ENCODE measurements around the gene KRTAP10-10.
"Not testable (repeated sequence)": the region's sequence is repeated elsewhere in the genome, so short reads cannot be mapped to it uniquely, and the experiment has no call there.

The KRTAP10-10 gene

DNA sequence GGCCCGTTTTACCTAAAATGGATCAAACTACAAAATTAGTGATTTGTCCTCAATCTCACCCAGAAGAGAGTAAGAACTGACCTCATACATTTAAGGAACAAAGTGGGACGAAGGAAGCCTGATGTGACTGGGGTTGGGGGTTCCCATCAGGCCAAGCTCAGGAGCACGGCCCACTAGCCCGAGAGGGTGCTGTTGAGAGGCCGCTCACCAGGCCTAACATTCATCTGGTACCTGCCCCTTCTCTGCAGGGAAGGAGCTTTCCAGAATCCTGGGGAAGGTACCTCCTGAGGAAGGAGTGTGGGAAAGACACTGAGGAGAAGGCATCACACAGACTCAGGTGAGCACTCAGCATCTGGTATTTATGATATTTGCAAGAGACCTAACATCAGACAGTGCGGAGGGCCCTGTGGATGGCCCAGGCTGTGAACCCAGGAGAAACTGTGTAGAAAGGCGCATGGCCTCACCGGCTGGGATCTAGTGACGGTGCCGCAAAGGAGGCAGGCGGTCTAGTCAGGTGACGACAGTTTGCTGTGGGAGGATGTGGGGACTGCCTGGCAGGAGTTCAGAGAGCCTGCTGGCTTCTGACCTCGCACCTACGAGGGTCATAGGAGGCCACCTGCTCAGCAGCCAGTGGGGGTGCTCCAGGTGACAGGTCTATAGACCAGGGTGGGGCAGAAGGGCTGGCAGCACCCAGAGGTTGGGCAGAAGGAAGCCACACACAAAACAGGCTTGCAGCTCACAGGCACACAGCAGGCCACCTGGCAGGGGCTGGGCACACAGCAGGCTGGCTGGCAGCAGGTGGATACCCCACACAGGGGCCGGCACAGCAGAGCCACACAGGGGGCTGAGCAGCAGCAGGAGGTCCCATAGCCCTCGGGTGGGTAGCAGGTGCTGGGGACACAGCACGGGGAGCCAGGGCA is 16.8 kb downstream of the KRTAP10-10 start:
- DNase-seq: no peak

DNA sequence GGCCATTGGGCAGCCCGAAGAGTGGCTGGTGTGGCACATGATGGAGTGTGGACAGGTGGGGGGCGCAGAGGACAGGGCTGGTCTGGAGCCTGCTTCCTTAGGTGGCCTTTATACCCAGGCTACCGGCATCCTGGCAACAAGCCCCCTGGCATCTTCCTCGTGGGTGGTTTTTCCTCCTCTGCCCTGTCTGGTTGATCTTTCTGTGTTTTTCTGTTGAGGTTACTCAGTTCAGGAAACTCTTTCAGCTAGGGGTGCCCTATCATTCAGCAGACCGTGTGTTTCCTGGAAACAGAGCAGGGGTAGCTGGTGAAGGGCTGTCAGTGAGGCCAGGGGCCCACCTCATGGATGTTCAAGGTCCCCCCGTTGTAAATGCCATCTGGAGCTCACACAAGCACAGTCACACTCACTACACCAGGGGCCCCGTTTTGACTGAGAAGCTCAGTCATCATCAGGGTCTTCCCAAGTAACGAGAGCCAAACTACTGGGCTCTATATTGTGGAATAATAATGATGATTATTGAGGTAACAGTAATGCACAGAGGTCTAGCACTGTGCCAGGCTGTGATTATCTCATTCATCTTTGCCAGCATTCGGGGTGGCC is 17.5 kb downstream of the KRTAP10-10 start, which contains the start of gene KRTAP12-4:
Gene KRTAP12-4 (minus strand): TSS at position 84 of the 600 bp plus-strand sequence. CDS start 45 bp downstream, at position 39.
- DNase-seq: no peak

DNA sequence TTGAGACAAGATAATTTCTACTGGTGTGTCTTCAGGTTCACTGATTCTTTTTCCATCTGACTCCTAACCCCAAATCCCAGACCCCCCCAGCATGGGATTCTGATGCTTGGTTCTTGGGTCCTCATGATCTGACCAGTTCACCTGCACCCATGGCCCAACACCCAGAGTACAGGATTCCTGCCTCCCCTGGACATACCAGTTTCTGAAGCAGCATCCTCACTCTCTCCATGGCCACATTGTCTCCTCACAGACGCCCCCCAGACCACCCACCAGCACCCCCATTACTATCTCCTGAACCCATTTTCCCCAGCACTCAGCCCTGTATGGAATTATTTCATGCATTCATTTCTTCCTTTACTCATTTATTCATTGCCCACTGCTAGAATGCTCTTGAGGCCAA is 19.7 kb downstream of the KRTAP10-10 start:
- no peak for DNase-seq

DNA sequence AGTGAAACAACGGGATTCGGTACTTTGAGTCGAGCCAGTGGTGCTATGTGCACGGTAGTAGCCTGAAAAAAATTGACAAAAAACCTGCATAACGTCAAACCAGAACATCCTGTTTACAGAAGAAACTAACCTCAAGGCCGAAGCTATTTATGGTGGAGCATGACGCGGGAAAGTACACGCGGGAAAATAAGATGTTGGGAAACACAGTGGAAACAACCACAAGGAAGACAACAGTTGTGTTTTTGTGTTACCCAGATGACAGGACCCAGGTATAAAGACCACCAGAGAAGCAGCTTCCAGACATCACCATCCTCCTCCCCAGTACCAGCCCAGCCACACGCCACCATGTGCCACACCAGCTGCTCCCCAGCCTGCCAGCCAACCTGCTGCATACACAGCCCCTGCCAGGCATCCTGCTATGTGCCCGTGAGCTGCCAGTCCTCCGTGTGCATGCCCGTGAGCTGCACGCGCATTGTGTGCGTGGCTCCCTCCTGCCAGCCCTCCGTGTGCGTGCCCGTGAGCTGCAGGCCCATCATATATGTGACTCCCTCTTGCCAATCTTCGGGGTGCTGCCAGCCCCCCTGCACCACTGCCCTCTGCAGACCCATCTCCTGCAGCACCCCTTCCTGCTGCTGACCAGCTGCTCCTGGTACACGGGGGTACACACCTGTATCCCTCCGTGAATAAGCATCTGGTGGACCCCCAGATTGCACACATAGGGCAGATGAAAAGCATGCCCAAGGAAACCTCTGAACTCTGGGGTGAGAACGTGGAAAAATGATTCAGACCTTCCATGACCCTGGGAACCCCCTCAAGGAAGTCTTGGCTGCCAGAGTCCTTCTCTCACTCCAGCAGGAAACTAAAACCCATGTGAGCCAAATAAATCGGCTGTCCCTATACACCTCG is 20.7 kb downstream of the KRTAP10-10 start, which contains the start of gene KRTAP12-3:
Gene KRTAP12-3 (plus strand): TSS at position 298 of the 906 bp plus-strand sequence. CDS start 48 bp downstream, at position 346.
- no peak for DNase-seq

- no peak for DNase-seq
Observed at GRCh38 chr21:44658541-44658910, 21.4 kb downstream of the KRTAP10-10 start.

DNA sequence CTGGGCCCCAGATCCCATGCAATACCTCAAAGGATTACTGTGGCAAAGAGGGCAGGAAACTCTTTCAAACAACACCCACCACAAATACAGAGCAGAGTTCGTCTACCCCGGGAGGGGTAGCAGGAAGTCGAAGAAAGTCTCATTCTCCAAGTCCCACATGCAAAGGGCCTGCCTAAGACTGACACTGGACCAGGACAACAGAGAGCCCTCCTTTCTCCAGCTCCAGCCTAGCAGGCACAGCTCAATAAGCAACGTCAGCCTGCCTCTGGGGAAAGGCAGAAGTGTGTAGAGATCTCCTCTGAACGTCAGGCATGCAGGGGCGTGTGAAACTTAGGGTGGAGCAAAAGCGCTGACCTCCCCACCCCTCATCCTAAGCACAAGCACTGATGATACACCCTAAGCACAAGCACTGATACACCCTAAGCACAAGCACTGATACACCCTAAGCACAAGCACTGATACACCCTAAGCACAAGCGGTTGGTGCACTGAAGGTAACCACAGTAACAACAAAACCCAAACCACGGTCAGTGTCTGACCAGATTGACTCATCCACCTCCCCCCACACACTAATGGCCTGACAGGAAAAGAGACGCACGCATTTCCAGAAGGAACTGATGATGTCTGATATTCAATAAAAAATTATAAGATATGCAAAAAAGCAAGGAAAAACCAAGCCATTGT is 21.9 kb downstream of the KRTAP10-10 start:
- DNase-seq: peak; percentile 15

- DNase-seq: not testable (repeated sequence)
Observed at GRCh38 chr21:44661567-44661966, 24.4 kb downstream of the KRTAP10-10 start.

DNA sequence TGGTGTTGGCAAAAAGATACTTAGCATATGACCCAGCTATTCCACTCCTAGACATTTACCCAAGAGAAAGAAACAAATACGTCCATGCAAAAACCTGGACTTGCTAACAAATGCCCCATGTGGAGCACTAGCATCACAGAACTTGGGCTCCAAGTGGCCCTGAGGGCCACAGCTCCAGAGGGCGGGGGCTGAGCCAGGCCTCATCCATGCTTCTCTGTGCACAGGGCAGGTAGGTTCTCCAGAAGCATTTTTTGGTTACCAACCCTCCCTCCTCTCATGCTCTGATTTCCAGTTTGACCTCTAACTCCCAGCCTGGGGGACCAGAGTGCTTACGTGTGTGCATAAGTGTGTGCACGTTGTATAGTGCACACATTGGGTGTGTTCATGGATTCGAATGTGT is 27.5 kb downstream of the KRTAP10-10 start:
- no peak for DNase-seq

DNA sequence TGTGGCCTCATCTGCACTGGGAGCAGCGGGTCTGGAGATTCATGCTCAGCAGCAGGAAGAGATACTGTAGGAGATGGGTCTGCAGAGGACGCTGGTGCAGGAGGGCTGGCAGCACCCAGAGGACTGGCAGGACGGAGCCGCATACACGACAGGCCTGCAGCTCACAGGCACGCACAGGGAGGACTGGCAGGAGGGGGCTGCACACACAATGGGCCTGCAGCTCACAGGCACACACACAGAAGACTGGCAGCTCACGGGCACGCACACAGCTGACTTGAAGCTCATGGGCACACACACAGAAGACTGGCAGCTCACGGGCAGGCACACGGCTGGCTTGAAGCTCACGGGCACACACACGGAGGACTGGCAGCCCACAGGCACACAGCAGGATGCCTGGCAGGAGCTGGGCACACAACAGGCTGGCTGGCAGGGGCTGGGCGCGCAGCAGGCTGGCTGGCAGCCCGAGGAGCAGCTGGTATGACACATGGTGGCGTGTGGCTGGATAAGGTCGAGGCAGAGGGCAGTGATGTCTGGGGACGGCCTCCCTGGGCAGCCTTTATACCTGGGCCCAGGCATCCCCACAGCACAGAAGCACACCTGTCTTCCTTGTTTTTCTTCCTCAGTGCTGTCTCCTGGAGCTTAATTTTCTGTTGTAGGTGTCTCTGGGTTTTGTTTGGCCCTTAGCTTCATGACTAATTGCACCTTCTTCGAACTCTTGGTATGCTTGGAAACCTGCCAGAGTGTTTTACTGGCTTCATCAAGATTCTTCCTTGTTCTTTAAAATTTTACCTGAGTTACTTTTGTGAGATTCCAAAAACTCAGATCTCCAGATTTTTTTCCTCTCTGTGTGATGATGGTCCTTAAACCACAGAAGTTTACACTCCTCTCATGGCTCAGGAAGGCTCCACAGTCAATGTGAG is 29.5 kb downstream of the KRTAP10-10 start, which contains the start of gene KRTAP12-2:
Gene KRTAP12-2 (minus strand): TSS at position 527 of the 920 bp plus-strand sequence. CDS start 41 bp downstream, at position 486.
- DNase-seq: no peak

DNA sequence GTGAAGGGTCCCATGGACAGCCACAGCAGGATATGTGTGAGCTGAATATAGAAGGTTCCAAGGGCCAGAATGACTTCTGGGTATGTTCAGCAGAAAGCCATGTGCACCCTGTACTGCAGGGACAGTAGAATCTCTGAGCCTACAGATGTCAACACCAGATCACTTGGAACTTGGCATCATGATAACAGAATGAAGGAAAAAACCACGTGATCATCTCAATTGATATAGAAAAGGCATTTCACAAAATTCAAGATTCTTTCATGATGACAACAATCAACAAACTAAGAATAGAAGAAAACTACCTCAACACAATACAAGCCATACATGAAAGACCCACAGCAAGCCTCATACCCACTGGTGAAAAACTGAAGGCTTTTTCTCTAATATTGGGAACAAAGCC is 30.5 kb downstream of the KRTAP10-10 start:
- DNase-seq: no peak

DNA sequence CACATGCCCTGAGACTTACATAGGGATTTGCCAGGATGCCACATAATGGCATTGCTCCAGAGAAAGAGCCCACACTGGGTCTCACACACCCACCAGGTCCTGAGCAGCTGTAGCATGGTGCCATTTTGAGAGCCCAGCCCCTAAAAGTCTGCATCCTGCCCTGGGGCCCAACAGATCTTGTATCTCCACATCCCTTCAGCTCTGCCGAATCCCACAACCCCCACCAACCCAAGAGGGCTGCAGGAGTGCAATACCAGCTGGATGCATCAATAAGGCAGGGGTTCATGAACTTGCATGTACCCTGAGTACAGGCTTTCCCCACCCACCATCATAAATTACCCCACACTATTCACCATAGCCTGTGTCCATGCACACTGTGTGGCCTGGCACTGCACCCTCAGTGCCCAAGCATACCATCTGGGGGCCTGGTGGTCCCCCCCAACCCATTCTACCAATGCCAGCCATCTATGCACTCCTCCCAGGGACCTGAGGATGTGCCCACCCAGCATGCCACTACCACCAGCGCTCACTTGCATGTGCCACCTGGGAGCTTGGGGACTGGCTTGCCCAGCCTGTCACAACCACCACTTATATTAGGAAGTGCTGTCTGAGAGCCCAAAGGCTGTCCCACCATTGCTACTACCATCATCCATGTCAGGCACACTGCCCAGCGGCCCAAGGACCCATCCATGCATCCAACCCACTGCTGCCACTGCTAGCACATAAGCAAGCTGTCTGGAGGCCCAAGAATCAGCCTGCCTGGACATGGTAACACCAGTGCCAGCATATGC is 33.7 kb downstream of the KRTAP10-10 start:
- no peak for DNase-seq

- no peak for DNase-seq
Observed at GRCh38 chr21:44671911-44672310, 34.8 kb downstream of the KRTAP10-10 start.

GRCh38 chr21:44677881-44678280 is 40.7 kb downstream of the KRTAP10-10 start:
- DNase-seq: no peak

DNA sequence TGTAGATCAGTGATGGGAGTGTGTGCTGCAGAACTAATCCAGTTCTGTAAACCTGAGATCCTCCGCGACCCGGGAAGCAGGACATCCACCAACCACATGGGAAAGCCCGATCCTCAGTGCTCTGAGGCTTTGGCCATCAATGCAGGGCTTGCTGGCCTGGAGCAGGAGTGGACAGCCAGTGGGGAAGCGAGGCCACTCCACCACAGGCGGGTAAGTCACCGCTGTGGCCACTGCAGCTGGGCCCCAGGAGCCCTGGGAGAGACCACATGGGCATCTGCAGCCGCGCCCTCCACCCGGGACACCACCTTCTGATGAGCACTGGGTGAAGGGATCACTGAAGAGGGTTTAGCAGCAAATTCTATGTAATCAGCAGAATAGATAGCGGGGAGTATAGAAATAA is 44.0 kb downstream of the KRTAP10-10 start:
- no peak for DNase-seq

GRCh38 chr21:44681861-44682579 is 44.9 kb downstream of the KRTAP10-10 start, which contains the start of gene KRTAP12-1:
Gene KRTAP12-1 (minus strand): TSS chr21:44682163. CDS start chr21:44682123, 40 bp downstream.
- no peak for DNase-seq

GRCh38 chr21:44682580-44683151 is 45.5 kb downstream of the KRTAP10-10 start:
- no peak for DNase-seq

- no peak for DNase-seq
Observed at GRCh38 chr21:44684077-44684476, 46.9 kb downstream of the KRTAP10-10 start.

DNA sequence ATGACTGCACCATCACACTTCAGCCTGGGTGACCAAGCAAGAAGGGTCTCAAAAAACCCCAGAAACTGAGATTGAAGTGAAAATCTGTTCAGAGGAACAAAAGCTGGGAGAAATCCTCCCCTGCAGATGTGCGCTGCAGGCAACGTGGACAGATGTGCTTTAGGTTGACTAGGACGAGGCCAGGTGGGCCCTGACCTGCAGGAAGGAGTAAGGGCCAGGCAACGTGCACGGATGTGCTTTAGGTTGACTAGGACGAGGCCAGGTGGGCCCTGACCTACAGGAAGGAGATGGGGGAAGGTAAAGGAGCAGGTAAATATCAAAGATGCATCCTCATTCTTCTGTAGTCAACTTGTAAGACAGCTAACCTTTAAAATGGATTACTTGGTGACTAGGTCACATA is 47.3 kb downstream of the KRTAP10-10 start:
- no peak for DNase-seq

DNA sequence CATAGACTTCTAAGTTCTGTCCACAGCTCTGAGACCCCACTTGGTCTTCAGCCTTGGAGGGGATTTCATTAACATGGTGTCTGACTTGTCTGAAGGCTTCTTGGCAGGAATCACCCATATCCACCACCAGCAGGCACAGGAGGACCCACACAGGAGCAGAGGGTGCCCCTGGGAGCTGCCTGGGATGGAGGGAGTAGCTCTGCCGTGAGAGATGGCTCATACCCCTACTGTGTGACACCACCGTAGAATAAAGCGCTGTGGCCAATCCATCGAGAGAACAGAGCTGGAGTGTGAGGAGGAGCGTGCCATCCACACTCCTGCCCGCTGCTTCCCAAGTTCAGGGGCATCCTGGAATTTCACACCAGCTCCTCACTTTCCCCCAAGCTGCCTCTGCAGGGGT is 47.9 kb downstream of the KRTAP10-10 start:
- not testable (repeated sequence) for DNase-seq
